Measurements from ENCODE around the gene PTPN11.

DNA sequence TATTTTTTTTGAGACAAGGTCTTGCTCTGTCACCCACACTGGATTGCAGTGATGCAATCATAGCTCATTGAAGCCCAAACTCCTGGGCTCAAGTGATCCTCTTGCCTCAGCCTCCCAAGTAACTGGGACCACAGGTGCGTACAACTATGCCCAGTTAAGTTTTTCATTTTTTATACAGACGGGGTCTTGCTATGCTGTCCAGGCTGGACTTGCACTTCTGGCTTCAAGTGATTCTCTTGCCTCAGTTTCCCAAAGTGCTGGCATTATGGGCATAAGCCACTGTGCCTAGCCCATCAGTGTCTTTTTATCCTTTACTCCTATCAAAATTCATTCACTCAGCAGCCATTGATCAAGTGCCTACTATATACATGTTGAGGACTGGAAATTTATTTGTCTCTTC lies 9.0 kb downstream of the PTPN11 start:
- TF ChIP-seq, protein P1, sequence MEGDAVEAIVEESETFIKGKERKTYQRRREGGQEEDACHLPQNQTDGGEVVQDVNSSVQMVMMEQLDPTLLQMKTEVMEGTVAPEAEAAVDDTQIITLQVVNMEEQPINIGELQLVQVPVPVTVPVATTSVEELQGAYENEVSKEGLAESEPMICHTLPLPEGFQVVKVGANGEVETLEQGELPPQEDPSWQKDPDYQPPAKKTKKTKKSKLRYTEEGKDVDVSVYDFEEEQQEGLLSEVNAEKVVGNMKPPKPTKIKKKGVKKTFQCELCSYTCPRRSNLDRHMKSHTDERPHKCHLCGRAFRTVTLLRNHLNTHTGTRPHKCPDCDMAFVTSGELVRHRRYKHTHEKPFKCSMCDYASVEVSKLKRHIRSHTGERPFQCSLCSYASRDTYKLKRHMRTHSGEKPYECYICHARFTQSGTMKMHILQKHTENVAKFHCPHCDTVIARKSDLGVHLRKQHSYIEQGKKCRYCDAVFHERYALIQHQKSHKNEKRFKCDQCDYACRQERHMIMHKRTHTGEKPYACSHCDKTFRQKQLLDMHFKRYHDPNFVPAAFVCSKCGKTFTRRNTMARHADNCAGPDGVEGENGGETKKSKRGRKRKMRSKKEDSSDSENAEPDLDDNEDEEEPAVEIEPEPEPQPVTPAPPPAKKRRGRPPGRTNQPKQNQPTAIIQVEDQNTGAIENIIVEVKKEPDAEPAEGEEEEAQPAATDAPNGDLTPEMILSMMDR (IDR thresholded peaks at IDR 0.05; ENCODE audit: low read length), result no peak
- TF ChIP-seq EZH2 (optimal IDR thresholded peaks at IDR 0.05; ENCODE audit: low read depth, low read length), result no peak

Data from MM.1S (cell line).